ENCODE data around the gene EIF4E1B.

DNA sequence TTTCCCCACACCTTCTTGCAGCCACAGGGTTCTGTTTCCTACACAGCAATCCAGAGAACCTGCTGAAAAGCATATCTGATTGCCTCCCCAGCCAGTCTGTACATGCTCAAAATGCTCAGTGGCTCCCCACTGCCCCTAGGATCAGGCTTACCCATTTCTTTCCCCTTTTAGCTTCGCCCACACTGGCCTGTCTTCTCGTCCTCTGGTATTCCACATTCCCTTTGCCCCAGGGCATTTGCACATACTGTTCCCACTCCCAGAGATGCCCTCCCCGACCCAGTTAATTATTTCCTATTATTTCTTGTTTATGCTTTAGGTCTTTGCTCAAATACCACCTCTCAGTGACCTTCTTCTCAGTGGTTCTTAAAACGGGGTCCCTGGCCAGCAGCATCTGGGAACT is 10.1 kb downstream of the EIF4E1B start:
- TF ChIP-seq, protein P1, sequence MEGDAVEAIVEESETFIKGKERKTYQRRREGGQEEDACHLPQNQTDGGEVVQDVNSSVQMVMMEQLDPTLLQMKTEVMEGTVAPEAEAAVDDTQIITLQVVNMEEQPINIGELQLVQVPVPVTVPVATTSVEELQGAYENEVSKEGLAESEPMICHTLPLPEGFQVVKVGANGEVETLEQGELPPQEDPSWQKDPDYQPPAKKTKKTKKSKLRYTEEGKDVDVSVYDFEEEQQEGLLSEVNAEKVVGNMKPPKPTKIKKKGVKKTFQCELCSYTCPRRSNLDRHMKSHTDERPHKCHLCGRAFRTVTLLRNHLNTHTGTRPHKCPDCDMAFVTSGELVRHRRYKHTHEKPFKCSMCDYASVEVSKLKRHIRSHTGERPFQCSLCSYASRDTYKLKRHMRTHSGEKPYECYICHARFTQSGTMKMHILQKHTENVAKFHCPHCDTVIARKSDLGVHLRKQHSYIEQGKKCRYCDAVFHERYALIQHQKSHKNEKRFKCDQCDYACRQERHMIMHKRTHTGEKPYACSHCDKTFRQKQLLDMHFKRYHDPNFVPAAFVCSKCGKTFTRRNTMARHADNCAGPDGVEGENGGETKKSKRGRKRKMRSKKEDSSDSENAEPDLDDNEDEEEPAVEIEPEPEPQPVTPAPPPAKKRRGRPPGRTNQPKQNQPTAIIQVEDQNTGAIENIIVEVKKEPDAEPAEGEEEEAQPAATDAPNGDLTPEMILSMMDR (conservative IDR thresholded peaks at IDR 0.05 in 1 of 2, IDR thresholded peaks at IDR 0.05 in 1 of 2; ENCODE audit: low read depth in 1 of 2, low read length in 2 of 2) = no peak
- no peak for TF ChIP-seq EZH2 (IDR thresholded peaks at IDR 0.05; ENCODE audit: low read length, missing control alignments)
